ENCODE data around the gene OAS3. TPM values are rescaled to one million over a fixed set of nuclear protein-coding genes. Genes with fewer than 3 reads are reported as not detected.

Gene OAS3
- total RNA-seq, 1 experiment from 2014 or later = 29.5 TPM

DNA sequence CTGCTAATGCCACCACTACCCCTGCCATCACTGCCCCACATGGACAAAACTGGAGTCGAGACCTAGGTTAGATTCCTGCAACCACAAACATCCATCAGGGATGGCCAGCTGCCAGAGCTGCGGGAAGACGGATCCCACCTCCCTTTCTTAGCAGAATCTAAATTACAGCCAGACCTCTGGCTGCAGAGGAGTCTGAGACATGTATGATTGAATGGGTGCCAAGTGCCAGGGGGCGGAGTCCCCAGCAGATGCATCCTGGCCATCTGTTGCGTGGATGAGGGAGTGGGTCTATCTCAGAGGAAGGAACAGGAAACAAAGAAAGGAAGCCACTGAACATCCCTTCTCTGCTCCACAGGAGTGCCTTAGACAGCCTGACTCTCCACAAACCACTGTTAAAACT lies 33.0 kb downstream of the OAS3 start:
- H3K9me3 ChIP-seq (ENCODE audit: control insufficient read depth in 1 of 2, insufficient read depth in 1 of 2, low read depth in 1 of 2, low read length in 2 of 2) = no peaks in the 10 kb centered on the region
- H3K9ac ChIP-seq (ENCODE audit: low read length) = no peak overlapping the region
- CTCF ChIA-PET = no interaction called here
- H3K4me1 ChIP-seq (ENCODE audit: control insufficient read depth in 1 of 2, insufficient read depth in 2 of 2, low read length in 2 of 2) = no peaks in the 10 kb centered on the region
- intact Hi-C loops (cut with micrococcal nuclease) = no loop called here
- RAD21 ChIA-PET (ENCODE audit: low non-redundant PET in 1 of 2, low total read pairs in 2 of 2, uncharacterized antibody in 2 of 2, unreplicated experiment in 2 of 2) = no interaction called here
- H2AFZ ChIP-seq (ENCODE audit: low read depth, low read length, poor library complexity, severe bottlenecking) = no peak overlapping the region
- no peaks in the 10 kb centered on the region for H4K20me1 ChIP-seq (ENCODE audit: insufficient read depth)
- no peaks in the 10 kb centered on the region for H3K79me2 ChIP-seq (ENCODE audit: insufficient read depth, low read length)
- TF ChIP-seq SRF (IDR thresholded peaks at IDR 0.05; ENCODE audit: low read depth) (no peak), ELF1 (IDR thresholded peaks at IDR 0.05; ENCODE audit: borderline replicate concordance, low read depth) (no peak), ZNF274 (IDR thresholded peaks at IDR 0.05; ENCODE audit: low read depth, low read length) (no peak), CEBPB (IDR thresholded peaks at IDR 0.05; ENCODE audit: low read depth) (no peak), TCF7L2 (IDR thresholded peaks at IDR 0.05; ENCODE audit: borderline replicate concordance, extremely low read depth, insufficient read depth, insufficient read length) (no peak), ZFX (IDR thresholded peaks at IDR 0.05) (no peak), EGR1 (IDR thresholded peaks at IDR 0.05; ENCODE audit: low read depth) (no peak), POLR2AphosphoS5 (IDR thresholded peaks at IDR 0.05; ENCODE audit: low read depth, low read length) (no peak), SIN3A (IDR thresholded peaks at IDR 0.05; ENCODE audit: low read depth) (no peak), CBX3 (IDR thresholded peaks at IDR 0.05; ENCODE audit: low read depth) (no peak), SP1 (IDR thresholded peaks at IDR 0.05; ENCODE audit: low read depth) (no peak), ZBTB33 (IDR thresholded peaks at IDR 0.05; ENCODE audit: extremely low read depth, insufficient replicate concordance, low read length) (no peak)
- TF ChIP-seq, protein P1, sequence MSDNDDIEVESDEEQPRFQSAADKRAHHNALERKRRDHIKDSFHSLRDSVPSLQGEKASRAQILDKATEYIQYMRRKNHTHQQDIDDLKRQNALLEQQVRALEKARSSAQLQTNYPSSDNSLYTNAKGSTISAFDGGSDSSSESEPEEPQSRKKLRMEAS (IDR thresholded peaks at IDR 0.05) = no peak
- TF ChIP-seq, protein P2, sequence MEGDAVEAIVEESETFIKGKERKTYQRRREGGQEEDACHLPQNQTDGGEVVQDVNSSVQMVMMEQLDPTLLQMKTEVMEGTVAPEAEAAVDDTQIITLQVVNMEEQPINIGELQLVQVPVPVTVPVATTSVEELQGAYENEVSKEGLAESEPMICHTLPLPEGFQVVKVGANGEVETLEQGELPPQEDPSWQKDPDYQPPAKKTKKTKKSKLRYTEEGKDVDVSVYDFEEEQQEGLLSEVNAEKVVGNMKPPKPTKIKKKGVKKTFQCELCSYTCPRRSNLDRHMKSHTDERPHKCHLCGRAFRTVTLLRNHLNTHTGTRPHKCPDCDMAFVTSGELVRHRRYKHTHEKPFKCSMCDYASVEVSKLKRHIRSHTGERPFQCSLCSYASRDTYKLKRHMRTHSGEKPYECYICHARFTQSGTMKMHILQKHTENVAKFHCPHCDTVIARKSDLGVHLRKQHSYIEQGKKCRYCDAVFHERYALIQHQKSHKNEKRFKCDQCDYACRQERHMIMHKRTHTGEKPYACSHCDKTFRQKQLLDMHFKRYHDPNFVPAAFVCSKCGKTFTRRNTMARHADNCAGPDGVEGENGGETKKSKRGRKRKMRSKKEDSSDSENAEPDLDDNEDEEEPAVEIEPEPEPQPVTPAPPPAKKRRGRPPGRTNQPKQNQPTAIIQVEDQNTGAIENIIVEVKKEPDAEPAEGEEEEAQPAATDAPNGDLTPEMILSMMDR (IDR thresholded peaks at IDR 0.05 in 2 of 3, conservative IDR thresholded peaks at IDR 0.05 in 1 of 3; ENCODE audit: borderline replicate concordance in 1 of 3, insufficient read depth in 1 of 3, low read depth in 2 of 3, low read length in 2 of 3) = no peak
- POLR2A ChIA-PET = no interaction called here
- H3K9me2 ChIP-seq (ENCODE audit: insufficient read depth) = no peaks in the 10 kb centered on the region
- H3K4me3 ChIP-seq (replicated peaks in 1 of 2; ENCODE audit: low read depth in 1 of 2, low read length in 2 of 2) = no peak overlapping the region
- H3K36me3 ChIP-seq (ENCODE audit: control insufficient read depth in 1 of 2, insufficient read depth in 2 of 2, low read length in 2 of 2) = no peaks in the 10 kb centered on the region
- H3K27ac ChIP-seq (ENCODE audit: low read depth, low read length) = no peak overlapping the region
- ATAC-seq (no peak), DNase-seq (ENCODE audit: low read depth, low spot score) (no peak)
- BruUV-seq (replicated peaks) = no TSS peak
- no peak overlapping the region for H3K4me2 ChIP-seq (ENCODE audit: low read length)
- H3K27me3 ChIP-seq (ENCODE audit: insufficient read depth, low read length) = no peaks in the 10 kb centered on the region
